Ramos (cell line): ENCODE measurements around the gene WLS.

Experiments
- in situ Hi-C: fragments of 300-500 bp; cut with MboI; formaldehyde crosslinking; loops from one replicate; pipeline ENCODE4 v1.14.3; 2022; ENCODE audit warnings: low sequenced_read_pairs; ENCODE audit not compliant: unreplicated experiment

WLS gene

DNA sequence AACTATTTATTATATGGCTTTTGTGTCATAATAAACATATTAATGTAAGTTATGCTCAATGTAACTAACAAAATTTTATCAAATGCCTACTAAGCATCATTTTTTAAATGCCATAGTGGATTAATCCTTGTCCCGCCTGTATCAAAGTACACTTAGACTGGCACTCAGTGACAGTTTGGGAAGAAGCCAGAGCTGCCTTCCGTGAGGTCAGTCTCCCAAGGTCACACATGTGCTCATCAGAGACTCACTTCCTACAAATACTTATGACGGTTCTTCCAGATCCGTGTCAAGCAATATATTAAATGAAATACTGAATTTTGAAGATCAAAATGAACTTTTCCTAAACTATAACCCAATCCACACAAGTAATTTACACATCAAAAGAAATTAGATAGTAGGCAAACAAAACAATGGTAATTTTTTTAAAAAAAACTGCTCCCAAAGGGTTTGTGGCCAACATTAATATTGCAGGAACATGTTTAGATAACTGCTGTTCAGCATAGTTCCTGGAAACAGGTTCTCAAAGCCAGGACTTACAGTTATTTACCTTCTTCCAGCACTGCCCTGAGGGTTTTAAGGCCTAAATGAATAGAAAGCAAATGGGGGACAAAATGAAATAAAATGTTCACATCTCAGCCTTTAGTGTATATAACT lies 27.2 kb downstream of the WLS start:
- in situ Hi-C loops, result no loop called here

DNA sequence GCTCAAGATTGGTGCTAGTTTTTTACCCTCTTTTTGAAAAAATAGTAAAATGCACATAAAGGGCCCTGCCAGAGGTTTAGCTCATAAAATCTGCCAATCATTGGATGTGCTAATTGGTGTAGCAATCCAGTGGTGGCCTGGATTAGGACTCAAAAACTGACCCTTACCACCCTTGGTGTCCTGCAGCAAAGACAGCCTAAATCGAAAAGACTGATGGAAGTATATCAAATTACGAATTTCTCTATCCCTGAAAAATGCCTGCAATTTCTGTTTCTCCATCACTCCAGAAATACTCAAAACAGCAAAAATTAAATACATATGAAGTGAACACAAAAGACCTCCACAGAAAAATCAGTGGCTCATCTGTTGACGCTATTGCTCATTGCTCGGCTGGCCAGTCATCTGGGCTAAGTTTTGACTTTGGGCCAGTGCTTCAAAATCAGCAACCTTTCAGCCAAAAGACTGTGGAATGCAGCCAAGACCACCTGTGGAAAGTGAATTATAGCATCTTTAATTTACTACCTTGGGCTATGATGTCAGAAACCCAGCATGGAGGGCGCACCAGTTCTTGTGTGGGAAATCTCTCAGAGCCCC lies 30.0 kb downstream of the WLS start:
- in situ Hi-C loops, result no loop called here

DNA sequence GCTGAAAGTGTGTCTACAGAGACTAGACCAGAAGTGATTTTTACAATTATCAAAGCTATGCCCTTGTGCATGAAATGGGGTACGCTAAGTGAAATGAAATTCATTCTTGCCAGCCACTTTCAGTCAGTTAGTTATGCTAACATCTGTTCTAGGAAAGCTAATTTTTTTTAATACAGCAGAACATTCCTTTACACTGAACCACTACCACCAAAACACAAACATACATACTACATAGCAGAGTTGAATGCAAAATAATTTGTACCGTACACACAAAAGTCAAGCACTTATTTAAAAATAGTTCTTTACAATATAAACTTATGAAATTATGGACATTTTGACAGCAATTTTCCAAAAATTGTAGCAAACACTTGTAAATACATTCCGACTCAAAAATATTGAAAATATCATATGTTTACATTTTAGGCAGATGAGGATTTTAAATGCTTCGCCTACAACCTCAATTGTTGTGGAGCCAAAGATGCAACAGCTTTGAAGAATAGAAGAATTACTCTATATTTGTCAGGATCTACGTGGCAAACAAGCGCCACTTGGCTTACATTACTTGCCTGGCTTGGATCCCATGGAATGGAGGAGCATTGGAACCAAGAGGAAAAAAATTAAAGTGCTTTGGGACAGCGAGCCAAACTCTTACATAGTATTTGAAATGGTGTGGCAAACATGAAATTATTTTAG lies 30.6 kb downstream of the WLS start:
- in situ Hi-C loops, result no loop called here

DNA sequence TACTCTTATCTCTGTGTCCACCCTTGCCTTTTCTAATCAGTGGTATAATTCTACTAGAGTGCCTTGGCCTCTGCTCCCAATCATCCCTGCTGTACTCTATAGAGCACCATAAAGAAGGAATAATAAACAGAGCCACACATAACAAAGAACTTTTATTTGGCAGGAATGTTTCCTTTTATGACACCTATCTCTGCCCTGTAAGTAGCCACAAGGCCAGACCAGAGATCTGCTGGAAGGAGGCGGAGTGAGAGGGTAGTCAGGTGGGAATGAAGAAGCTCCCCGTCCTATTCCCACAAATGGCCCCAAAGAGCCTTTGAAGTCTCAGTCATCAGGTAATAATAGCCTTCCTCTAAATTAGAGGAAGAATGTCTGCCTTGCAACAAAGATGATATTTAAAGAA lies 32.7 kb downstream of the WLS start:
- in situ Hi-C loops, result no loop called here

DNA sequence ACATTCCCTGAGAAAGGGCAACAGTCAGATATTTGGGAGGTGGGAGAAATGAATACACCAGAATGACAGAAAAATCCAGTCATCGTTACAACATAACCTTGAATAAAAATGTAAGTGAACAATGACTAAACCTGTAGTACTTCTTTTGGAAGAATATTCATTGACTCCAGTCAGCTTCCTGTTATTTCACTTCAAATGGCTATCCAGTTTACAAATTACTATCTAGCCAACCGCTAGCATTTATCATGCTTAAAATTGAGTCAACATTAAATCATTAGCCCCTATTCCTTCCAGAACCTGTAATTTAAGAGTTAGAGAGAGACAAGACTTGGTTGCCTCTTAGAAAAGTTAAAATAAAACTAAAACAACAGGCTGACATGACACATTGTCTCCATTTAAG lies 33.6 kb downstream of the WLS start:
- in situ Hi-C loops, result no loop called here

DNA sequence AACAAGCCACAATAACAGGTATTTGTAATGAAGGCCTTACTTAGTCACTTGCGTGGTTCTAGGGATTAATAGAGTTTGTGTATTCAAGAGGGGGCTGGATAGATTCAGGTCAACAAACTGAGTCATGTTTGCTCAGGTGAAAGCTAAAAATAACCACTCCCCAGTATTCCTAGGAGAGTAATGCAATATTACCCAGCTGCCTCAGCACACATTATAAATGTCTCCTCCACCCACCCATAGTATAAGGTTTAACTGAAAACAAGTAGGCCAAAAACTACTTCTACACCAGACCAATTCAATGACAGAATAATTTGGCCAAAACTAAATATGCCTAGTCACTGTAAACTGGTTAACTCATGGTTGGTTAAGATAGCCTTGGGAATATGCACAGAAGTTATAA lies 34.4 kb downstream of the WLS start:
- in situ Hi-C loops, result no loop called here

DNA sequence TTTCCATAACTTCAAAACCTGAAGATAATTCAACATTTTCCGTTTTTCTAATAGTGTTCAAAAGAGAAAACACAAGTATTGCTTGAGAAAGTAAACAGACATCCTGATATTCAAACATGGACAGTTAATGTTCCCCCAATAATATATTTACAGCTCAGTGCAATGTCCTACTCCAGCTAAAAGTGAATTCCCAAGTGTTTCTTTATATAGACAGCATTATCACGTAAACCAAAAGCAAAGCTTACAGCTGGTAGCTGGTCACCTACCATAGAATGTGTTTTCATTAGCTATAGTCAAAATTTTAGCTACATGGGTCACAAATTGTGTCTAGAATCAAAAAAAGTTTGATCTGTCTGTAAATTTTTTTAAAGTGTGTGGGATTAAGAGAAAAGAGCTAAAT lies 34.9 kb downstream of the WLS start:
- in situ Hi-C loops, result no loop called here

DNA sequence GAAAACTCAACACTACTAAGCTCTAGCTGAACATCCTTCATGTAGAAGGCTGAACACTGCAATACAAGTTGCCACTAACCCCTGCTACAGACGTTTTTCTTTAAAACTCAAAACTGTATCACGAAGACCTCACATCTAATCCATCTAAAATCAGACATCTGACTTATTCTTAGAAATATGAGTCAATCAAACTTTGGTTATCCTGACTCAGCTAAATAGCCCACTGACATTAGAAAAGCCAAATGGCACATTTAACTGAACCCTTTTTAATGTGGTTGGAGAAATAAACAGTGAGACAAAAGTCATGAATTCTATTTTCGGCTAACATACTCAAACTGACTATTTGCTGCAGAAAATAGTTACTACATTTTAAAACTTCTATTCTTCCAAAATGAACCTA lies 35.6 kb downstream of the WLS start:
- in situ Hi-C loops, result no loop called here

DNA sequence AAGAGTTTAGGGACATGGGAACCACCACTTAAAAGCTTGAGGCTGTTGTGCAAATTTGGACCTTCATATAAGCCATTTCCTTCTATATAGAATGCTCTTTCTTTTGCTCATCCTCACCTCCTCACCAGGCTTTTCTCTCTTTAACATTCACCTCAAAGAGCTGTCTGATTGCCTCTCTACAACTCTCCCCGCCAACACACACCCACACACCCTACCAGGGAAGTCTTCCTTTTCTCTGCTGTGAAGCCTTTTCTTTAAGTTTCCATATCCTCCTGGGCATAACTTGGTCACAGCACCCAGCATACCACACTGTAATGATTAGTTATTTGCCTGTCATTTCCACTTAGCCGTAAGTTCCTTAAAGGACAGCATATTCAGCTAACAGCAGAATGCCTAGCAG lies 40.6 kb downstream of the WLS start:
- in situ Hi-C loops, result no loop called here

DNA sequence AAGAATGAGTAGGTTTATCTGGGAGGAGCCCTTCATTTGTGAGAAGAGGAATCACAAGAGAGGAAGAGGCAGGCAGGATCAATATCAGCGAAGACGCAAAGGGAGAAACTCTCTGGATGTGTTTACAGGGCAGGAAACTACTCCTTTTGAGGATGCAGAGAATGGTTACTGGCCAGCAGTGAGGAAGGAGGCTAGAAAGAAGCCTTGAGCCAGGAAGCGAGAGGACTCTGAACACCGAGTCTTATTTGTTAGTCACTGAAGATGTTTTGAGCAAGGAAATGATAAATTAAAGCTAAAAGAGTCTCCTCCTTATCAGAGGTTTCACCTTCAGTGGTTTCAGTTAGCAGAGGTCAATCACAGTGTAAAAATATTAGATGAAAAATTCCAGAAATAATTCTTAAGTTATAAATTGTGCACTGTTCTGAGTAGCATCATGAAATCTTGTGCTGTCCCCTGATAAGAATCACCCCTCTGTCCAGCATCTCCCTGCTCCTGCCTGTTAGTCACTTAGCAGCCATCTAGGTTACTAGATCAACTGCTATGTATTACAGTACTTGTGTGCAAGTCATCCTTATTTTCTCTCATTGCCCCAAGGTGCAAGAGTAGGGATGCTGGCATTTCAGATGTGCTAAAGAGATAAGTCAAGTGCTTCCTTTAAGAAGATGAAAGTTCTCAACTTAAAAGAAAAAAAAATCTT lies 43.5 kb downstream of the WLS start:
- in situ Hi-C loops, result no loop called here

DNA sequence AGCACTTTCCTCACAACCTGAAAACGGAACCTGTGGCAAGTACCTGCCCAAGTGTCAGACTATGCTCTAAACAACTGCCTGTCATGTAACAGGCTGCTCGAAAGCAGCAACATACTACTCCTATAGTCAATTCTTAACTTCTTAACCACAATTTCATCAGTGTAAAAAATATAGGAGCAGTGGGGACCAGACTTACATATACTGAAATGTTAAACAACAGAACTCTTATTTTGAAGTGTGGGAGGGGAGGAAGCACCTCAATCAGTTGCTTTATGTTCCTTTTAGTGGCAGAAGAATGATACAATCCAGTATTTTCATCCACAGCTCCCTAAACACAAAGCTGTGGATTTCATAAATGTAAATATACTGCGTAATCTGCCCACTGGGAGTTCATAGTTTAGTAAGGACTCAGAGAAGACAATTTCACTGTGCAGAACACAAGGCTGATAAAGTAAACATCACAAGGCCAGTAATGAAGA lies 44.2 kb downstream of the WLS start:
- in situ Hi-C loops, result no loop called here

DNA sequence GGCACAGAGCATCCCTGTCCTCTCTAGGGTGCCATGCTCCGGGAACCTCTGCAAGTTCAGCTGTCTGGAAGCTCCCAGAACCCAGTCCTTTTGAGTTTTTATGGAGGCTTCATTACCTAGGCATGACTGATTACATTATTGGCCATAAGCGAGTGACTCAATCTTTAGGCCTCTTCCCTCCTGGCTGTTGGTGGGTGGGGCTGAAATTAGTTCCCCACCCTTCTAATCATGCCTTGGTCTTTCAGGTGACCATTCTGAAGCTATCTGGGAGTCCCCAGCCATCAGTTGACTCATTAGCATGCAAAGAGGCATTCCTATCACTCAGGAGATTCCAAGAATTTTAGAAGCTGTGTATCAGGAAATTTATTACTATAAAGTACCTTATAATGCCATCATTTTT lies 46.6 kb downstream of the WLS start:
- in situ Hi-C loops, result no loop called here

DNA sequence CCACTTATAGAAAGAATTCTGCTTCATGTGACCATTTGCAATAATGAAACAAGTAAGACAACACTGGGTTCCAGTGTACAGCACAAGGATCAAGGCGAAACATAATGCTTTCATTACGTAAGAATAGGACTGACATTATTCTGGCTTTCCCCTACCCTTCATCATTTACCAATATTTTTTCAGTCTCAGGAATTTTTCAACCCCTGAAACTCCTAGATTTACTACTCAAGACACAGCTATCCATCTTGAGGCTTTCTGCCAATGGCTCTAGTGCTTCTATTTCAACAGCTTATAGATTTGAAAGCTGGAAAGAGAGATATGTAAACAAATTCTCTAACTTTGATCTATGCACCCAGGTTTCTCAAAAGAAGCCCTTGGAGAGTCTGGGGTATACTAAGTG lies 48.4 kb downstream of the WLS start:
- in situ Hi-C loops, result no loop called here

DNA sequence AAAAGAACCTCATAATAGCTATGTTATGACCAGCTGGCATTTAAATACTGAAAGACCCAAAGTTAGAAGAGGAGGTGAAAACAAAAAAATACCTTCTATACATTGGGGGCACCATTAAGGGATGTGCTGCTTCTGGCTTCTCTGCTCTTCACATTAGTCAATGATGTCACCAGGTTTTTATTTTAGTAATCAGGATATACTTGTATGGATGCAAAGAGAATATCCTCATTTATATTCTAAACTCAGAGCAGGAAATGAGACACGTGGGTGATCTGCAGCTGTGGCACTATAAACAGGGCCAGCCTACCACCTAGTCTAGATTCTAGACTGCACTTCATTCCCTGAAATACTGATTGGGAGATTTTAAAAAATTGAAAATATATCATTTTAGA lies 51.2 kb downstream of the WLS start:
- in situ Hi-C loops, result no loop called here

DNA sequence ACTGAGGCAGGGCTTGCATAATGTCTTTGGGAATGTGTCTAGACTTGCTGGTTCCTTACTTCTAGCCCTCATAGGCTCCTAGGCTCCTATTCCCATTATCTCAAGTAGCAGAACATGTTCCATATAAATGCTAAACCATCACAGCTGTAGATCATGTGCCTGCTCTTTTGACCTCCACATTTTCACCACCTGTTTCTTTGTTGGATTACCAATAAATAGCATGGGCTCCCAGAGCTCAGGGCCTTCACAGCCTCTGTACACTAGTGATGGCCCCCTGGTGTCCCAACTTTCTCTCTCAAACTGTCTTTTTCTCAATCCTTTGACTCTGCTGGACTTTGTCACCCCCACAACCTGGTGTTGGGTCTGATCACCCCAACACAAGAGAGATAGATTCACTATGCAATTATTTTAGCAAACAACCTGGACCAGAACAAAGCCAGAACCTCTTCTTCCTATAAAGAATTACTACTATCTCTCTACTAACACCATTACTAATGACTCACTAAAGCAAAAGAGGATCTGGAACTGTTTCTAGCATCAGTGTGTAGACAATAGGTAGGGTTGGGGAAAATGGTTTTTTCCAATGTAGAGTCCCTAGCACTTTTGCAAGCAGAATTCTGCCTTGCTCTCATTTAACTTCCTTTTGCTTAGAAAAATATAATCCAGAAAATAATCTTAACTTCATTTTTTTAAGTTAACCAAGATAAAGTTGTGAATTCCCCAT lies 51.7 kb downstream of the WLS start:
- in situ Hi-C loops, result no loop called here

DNA sequence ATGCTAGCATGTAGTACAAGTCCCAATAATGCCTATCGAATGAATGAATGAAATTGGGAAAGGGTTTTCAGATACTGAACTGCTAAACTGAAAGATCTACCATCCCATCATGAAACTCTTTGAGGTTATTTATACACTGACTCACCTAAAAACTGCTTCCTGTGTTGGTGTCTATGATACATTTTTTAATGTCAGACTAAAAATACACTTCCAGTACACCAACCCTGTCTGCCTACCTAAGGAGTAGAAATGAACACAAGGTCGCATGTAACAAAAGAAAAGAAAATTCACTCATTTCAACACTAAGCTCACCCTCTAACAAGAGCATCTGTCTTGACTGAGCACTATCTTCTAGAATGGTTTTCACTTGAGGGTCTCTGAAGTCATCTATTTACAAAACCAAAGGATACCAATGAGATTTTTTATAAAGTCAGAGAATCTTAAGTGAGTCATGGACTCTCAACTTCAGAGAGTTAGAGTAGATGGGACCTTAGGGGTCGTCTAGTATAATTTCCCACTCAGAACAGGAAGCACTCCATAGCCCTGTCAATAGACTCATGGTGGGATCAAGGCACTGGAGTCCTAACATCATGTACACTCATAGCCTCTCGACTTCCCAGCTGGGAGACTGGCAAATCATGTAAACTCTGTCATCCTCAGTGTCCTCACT lies 53.4 kb downstream of the WLS start:
- in situ Hi-C loops, result no loop called here

DNA sequence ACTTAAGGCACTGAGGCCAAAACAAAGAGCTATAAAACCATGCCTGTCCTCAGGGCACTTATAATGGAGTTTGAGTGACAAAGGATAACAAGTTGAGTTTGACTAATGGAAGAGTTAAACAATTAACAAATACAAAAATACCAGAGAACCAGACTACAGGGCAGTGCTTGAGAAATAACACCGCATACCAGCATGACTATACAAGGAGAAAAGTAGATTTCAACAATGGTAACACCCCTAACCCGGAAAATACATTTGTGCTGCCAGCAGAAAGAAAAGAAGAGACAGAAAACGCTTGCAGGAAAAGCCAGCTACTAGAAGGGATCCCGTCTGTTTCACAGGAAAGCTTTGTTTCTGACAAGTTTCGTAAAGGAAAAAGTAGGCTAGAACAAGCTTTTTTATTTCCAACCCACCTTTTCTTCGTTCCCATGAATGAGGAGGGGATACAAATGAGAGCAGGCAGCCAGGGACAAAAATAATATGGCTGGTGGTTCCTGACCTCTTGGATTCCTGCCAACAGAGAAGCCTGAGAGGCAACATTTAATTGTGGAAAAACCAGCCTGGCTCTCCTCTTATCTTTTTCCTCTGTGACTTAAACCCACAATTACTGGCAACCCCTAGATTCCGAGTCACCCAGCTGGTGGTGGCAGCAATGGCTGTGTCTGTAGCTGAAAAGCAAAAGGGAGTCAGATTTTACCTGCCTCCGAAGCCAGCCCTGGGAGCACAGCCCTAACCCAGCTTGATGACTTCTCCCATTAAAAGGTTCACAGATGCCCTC lies 56.5 kb downstream of the WLS start:
- in situ Hi-C loops, result no loop called here

DNA sequence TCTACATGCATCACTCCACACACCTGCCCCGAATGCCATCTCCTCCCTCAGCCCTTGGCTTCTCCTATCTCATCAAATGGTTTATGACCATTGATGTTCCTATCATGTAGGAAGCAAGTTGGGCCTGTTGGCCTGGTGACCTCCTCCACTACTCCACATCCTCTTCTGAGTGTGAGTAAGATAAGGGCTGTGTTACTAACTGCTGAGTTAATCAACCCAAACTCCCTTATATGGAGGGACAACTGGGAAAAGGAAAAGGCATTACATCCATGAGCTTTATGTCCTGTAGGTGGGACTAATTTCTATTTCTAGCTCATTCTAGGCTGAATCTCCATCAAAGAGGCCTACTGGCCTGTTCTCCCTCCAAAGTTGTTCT lies 57.6 kb downstream of the WLS start:
- in situ Hi-C loops, result no loop called here

DNA sequence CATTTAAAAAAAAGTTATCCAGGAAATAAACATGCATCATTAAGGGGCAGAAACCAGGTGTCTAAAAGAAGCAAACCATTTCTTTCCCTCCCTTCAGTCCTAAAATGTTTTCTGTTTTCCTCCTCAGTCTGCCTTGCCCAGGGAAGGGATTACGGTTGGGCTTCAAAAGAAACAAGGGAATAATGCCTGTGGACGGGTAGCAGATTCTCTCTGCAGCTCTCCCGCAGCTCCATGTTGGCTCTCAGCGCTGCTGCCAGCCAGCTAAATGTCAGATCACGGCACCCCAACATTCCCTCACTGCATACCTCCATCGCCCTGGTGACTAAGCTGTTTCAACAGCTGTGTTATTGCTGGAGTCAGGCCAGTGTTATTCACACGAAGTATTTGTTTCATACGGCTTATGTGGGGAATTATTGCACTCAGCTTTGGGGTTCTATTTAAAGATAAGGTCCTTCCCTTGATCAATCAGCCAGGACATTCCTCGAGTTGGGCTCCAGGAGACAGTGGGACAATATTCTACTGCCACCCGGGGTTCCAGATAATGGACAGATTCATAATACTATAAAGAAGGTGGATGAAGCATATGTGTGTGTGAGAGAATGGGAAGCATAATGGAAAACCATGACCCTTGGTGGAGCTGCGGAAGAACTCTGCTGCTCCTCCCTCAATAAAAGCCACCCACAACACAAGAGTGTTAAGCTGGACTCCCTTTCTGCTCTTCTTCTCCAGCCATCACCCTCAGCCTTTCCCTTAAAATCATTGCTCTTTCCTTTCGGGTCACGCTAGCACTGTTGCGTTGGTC lies 58.2 kb downstream of the WLS start:
- in situ Hi-C loops, result no loop called here
